IPS DF 6.9 (cell line): ENCODE results near the gene THOC5.

Experiments
- DNase-seq: peaks from one replicate; pipeline ENCODE4 v3.0.0-alpha.2; 2013; ENCODE audit warnings: low read depth, low spot score
- H3K27ac ChIP-seq: one replicate; pipeline ENCODE4 v1.5.1; 2013; ENCODE audit warnings: low read length, control low read depth
- H3K27me3 ChIP-seq: 2 replicates; pipeline ENCODE4 v1.6.1; 2013; ENCODE audit warnings: mild to moderate bottlenecking, low read length; ENCODE audit not compliant: control insufficient read depth, insufficient read depth
- H3K36me3 ChIP-seq: 2 replicates; pipeline ENCODE4 v1.6.1; 2013; ENCODE audit warnings: low read length; ENCODE audit not compliant: control insufficient read depth, insufficient read depth
- H3K4me1 ChIP-seq: 2 replicates; pipeline ENCODE4 v1.6.1; 2013; ENCODE audit warnings: low read length; ENCODE audit not compliant: control insufficient read depth, insufficient read depth
- H3K4me3 ChIP-seq: 2 replicates; pipeline ENCODE4 v1.5.1; 2013; ENCODE audit warnings: mild to moderate bottlenecking, low read length
- H3K9me3 ChIP-seq: 2 replicates; pipeline ENCODE4 v1.6.1; 2013; ENCODE audit warnings: low read length, inconsistent platforms; ENCODE audit not compliant: control insufficient read depth, insufficient read depth
- WGBS: extraction: QIAGEN DNeasy Blood & Tissue Kit; methylation state at CpG from one replicate; pipeline ENCODE4 v1.1.7; 2013; ENCODE audit warnings: mixed read lengths, missing lambda C conversion rate; ENCODE audit not compliant: insufficient read length, insufficient coverage; 5-methylcytosine and 5-hydroxymethylcytosine counted together

Gene THOC5

DNA sequence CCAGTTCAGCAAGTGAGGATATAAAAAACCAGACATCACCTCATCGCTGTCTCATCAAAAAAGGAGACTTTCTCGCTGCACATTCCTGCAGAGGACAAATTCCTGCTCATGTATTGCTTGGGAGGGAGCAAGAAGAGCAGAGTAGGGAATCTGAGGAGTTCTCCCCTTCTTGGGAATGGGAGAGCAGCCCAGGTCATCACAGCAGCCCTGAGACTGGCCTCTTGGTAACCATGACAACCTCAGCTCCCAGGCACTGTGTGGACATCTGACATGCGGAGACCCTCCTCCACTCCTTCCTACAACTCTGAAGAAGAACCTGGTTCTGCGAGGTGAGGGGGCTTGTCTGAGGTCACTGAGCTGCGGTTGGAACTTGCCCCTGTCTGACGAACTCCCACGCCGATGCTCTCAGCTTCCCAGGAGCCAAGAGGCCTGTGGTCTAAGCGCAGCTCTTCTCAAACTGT lies 97.3 kb downstream of the THOC5 start:
- Histone ChIP-seq H3K36me3 (no peaks in the 10 kb centered on the region), H3K9me3 (no peaks in the 10 kb centered on the region), H3K4me3 (no peak overlapping the region), H3K27me3 (no peaks in the 10 kb centered on the region), H3K4me1 (0 out of 2 replicates have a peak, but pooled peaks cover 2% of the 10 kb centered on the region), H3K27ac (no peak overlapping the region)
- DNase-seq: no peak
- WGBS: no CpG with 5 or more reads among the region's 9 CpGs
